Rectal smooth muscle tissue (tissue), 1 donor: Measurements from ENCODE around the gene EML1.

Source experiments
- H3K27ac ChIP-seq: one replicate; pipeline ENCODE4 v1.7.0; 2013; ENCODE audit warnings: low read depth, low read length, inconsistent platforms
- H3K27me3 ChIP-seq: one replicate; pipeline ENCODE4 v1.7.0; 2013; ENCODE audit warnings: low read length; ENCODE audit not compliant: control insufficient read depth, insufficient read depth
- H3K36me3 ChIP-seq: one replicate; pipeline ENCODE4 v1.7.0; 2013; ENCODE audit warnings: low read length; ENCODE audit not compliant: control insufficient read depth, insufficient read depth
- H3K4me1 ChIP-seq: one replicate; pipeline ENCODE4 v1.7.0; 2013; ENCODE audit warnings: low read length; ENCODE audit not compliant: control insufficient read depth, insufficient read depth
- H3K4me3 ChIP-seq: one replicate; pipeline ENCODE4 v1.7.0; 2013; ENCODE audit warnings: low read length
- H3K9ac ChIP-seq: one replicate; pipeline ENCODE4 v1.7.0; 2013; ENCODE audit warnings: low read length

The EML1 gene

DNA sequence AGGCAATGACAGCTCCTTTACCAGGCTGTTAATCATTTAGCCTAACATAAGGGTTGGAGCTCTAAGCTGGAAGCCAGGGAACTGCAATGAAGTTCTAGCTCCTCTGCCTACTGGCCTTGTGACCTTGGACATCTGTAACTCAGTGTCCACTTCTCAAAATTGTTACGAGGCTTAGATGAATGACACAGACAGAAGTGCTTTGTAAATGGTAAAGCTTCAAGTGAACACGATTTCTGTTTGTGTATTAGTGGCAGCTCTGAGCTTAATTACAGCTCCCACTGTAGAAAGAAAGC, 122.8 kb downstream of the EML1 start:
- Histone ChIP-seq H3K27me3 (no peaks in the 10 kb centered on the region), H3K4me3 (no peak overlapping the region), H3K9ac (no peak overlapping the region), H3K4me1 (no peaks in the 10 kb centered on the region), H3K36me3 (peaks cover 13% of the 10 kb centered on the region), H3K27ac (no peak overlapping the region)

DNA sequence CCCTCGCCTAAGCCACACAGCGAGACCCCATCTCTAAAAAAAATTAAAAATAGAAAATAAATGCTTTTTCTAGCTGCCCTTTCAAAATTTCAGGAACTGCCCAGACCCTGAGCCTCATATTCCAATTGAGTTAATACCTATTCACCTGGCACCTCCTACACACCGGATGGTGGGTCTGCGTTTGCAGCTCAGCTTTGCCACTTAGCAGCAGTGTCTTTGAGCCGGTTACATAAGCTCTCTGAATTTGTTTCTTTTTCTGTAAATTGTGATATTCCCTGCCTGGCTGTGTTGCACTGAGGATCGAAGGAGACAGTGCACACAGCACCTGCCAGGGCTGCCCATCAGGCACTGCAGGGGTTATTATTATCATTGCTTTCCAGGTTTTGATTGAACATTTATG, 125.6 kb downstream of the EML1 start:
- Histone ChIP-seq H3K4me3 (no peak overlapping the region), H3K9ac (no peak overlapping the region), H3K27ac (no peak overlapping the region), H3K27me3 (no peaks in the 10 kb centered on the region), H3K4me1 (no peaks in the 10 kb centered on the region), H3K36me3 (peaks cover 13% of the 10 kb centered on the region)

DNA sequence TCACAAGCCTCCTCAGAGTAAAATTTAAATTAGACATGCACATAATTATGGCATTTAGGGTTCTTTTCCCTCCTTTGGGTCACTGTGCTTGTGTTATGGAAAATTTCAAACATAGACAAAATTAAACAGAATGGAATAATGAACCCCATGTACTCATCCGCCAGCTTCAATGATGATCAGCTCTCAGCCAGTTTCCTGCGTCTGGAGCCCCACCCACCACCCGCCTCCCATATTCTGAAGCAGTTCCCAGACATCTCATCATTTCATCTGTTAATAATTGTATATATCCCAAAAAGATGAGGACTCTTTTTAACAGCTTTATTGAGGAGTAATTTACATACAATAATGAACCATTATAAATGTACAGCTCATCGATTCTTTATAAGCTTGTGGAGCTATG, 128.2 kb downstream of the EML1 start:
- Histone ChIP-seq H3K36me3 (peaks cover 9% of the 10 kb centered on the region), H3K4me3 (no peak overlapping the region), H3K27ac (no peak overlapping the region), H3K4me1 (no peaks in the 10 kb centered on the region), H3K9ac (no peak overlapping the region), H3K27me3 (no peaks in the 10 kb centered on the region)

DNA sequence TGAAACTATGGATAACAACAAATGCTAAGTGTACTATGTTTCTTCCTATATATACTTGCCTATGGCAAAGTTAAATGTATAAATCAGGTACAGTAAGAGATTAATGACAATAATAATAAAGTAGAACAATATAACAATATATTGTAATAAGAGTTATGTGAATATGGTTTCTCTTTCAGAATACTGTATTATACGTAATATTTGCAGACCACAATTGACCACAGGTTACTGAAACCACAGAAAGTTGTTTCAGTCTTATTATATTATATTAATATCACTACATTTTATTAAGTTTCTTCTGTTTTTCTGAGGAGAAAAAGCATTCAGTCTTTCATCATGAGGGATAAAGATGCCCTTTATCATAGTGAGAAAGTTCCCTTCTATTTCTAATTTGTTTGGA, 131.2 kb downstream of the EML1 start:
- no peaks in the 10 kb centered on the region for H3K27me3 ChIP-seq
- no peaks in the 10 kb centered on the region for H3K4me1 ChIP-seq
- peaks cover 4% of the 10 kb centered on the region for H3K36me3 ChIP-seq
- no peak overlapping the region for H3K4me3 ChIP-seq
- H3K27ac ChIP-seq = no peak overlapping the region
- H3K9ac ChIP-seq = no peak overlapping the region

DNA sequence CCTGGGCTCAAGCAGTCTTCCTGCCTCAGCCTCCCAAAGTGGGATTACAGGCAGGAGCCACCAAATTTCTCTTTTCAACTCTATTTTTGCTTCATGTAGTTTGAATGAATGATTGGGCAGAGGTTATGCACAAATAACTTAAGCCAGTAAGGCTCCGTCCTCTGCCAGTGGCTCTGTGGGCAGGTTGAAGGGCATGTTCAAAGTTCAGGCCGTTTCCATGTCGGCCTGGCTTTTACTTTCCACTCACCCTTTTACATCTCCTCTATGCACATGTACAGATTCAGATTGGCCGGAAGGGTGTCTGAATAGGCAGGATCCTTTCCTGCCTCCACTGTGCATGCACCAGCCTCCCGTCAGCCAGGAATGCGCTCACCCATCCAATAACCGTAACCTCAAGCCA, 132.3 kb downstream of the EML1 start:
- no peaks in the 10 kb centered on the region for H3K27me3 ChIP-seq
- H3K36me3 ChIP-seq = peaks cover under 1% of the 10 kb centered on the region
- H3K4me3 ChIP-seq = no peak overlapping the region
- H3K9ac ChIP-seq = no peak overlapping the region
- no peak overlapping the region for H3K27ac ChIP-seq
- H3K4me1 ChIP-seq = no peaks in the 10 kb centered on the region

GRCh38 chr14:99928963-99929362, 135.8 kb downstream of the EML1 start:
- Histone ChIP-seq H3K9ac (no peak overlapping the region), H3K4me3 (no peak overlapping the region), H3K4me1 (no peaks in the 10 kb centered on the region), H3K27ac (no peak overlapping the region), H3K36me3 (no peaks in the 10 kb centered on the region), H3K27me3 (no peaks in the 10 kb centered on the region)

- Histone ChIP-seq H3K4me1 (no peaks in the 10 kb centered on the region), H3K36me3 (no peaks in the 10 kb centered on the region), H3K27me3 (no peaks in the 10 kb centered on the region), H3K4me3 (no peak overlapping the region), H3K9ac (no peak overlapping the region), H3K27ac (no peak overlapping the region)
Observed at GRCh38 chr14:99929601-99930000, 136.4 kb downstream of the EML1 start.

DNA sequence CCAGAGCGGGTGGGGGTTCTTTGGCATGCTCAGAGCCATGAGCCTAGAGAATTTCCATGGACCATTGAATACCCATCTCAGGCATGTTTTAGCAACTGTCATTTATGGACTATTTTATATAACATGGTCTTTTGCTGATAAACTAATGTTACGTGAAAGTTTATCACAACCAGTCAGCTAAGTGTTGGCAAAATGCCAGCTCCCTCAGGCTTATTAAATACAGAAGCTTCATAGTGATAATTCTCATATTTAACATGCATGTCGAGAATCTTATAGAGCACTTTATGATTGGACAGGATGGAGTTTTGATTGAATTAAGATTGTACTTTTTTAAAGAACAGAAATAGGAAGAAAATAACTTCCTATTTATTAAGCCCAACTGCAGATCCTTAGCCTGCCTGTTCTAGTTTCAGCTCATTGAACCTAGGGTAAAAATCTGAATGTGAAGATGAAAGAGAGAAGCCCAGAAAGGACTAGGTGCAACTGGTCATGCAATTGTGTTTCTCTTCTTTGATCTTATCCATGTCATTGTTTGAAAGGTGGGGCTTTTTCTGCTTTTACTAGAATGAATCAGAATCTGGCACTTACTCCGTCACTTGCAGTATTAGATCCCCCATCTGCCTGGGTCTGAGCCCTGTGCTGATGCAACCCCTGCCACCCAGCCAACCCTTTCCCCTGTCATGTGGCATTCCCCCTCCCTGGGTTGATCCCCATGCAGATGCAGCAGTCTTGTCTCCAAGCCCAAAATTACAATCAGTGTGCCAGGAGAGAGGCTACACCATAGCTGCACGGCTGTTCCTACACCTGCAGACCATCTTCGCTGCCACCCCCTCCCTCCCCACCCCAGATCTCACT, 137.4 kb downstream of the EML1 start:
- H3K4me3 ChIP-seq = no peak overlapping the region
- no peaks in the 10 kb centered on the region for H3K27me3 ChIP-seq
- H3K4me1 ChIP-seq = no peaks in the 10 kb centered on the region
- H3K9ac ChIP-seq = no peak overlapping the region
- no peak overlapping the region for H3K27ac ChIP-seq
- H3K36me3 ChIP-seq = no peaks in the 10 kb centered on the region

- H3K27ac ChIP-seq = no peak overlapping the region
- H3K4me3 ChIP-seq = no peak overlapping the region
- no peaks in the 10 kb centered on the region for H3K27me3 ChIP-seq
- no peak overlapping the region for H3K9ac ChIP-seq
- peaks cover 5% of the 10 kb centered on the region for H3K36me3 ChIP-seq
- H3K4me1 ChIP-seq = no peaks in the 10 kb centered on the region
Observed at GRCh38 chr14:99931308-99931707, 138.1 kb downstream of the EML1 start.

GRCh38 chr14:99936056-99936455, 142.8 kb downstream of the EML1 start:
- peaks cover 10% of the 10 kb centered on the region for H3K36me3 ChIP-seq
- H3K27ac ChIP-seq = no peak overlapping the region
- no peaks in the 10 kb centered on the region for H3K27me3 ChIP-seq
- H3K9ac ChIP-seq = no peak overlapping the region
- H3K4me1 ChIP-seq = no peaks in the 10 kb centered on the region
- H3K4me3 ChIP-seq = no peak overlapping the region

GRCh38 chr14:99936738-99937474, 143.7 kb downstream of the EML1 start:
- peaks cover 10% of the 10 kb centered on the region for H3K36me3 ChIP-seq
- H3K4me3 ChIP-seq = no peak overlapping the region
- H3K9ac ChIP-seq = no peak overlapping the region
- H3K27ac ChIP-seq = no peak overlapping the region
- H3K27me3 ChIP-seq = no peaks in the 10 kb centered on the region
- H3K4me1 ChIP-seq = no peaks in the 10 kb centered on the region

- H3K27me3 ChIP-seq = no peaks in the 10 kb centered on the region
- H3K36me3 ChIP-seq = peaks cover 12% of the 10 kb centered on the region
- H3K4me3 ChIP-seq = no peak overlapping the region
- no peaks in the 10 kb centered on the region for H3K4me1 ChIP-seq
- H3K9ac ChIP-seq = no peak overlapping the region
- no peak overlapping the region for H3K27ac ChIP-seq
Observed at GRCh38 chr14:99937475-99938244, 144.4 kb downstream of the EML1 start.
